WTC11 (cell line): ENCODE data around the gene ANKRD2. TPM values are rescaled to one million over a fixed set of nuclear protein-coding genes. Genes with fewer than 3 reads are reported as not detected.

Source experiments
- ATAC-seq: fragments of 200-7000 bp; cut with Tn5 transposase; 2 replicates; pipeline ENCODE4 v1.10.0; 2021; ENCODE audit warnings: mild to moderate bottlenecking, moderate library complexity
- CTCF ChIA-PET: fragments of 300-600 bp; sonication (Branson Sonifier 250); formaldehyde crosslinking; loops from one replicate; lab custom pipeline; 2021; ENCODE audit warnings: antibody characterized with exemption; lab: Charles Lee
- POLR2A ChIA-PET: fragments of 350-600 bp; sonication (Branson Sonifier 250); formaldehyde crosslinking; loops from one replicate; lab custom pipeline; 2021; ENCODE audit warnings: antibody characterized with exemption; lab: Charles Lee
- DNase-seq: peaks from one replicate; pipeline ENCODE4 v3.0.0; 2021; ENCODE audit warnings: low spot score
- H3K27ac Mint-ChIP-seq: 2 replicates; pipeline ENCODE4 v1.8.0; 2021; ENCODE audit warnings: mixed read lengths
- H3K27me3 Mint-ChIP-seq: 2 replicates; pipeline ENCODE4 v1.8.0; 2021; ENCODE audit warnings: low read depth, mild to moderate bottlenecking, moderate library complexity, mixed read lengths
- H3K36me3 Mint-ChIP-seq: 2 replicates; pipeline ENCODE4 v1.8.0; 2021; ENCODE audit warnings: mixed read lengths
- H3K4me1 Mint-ChIP-seq: 2 replicates; pipeline ENCODE4 v1.8.0; 2022; ENCODE audit warnings: mixed read lengths
- H3K4me3 Mint-ChIP-seq: 2 replicates; pipeline ENCODE4 v1.8.0; 2021; ENCODE audit warnings: mild to moderate bottlenecking, moderate library complexity, mixed read lengths
- H3K9me3 Mint-ChIP-seq: 2 replicates; pipeline ENCODE4 v1.8.0; 2021; ENCODE audit warnings: mixed read lengths
- ATF2 ChIP-seq: sonication (generic); formaldehyde crosslinking; IDR thresholded peaks from 2 replicates; pipeline ENCODE4 v1.8.1; 2022; ENCODE audit warnings: low read depth, missing genetic modification reagents, borderline replicate concordance
- E2F5 ChIP-seq: sonication (generic); formaldehyde crosslinking; IDR thresholded peaks from 2 replicates; pipeline ENCODE4 v1.8.1; 2022; ENCODE audit warnings: mild to moderate bottlenecking, moderate library complexity, missing genetic modification reagents
- EMX1 ChIP-seq: fragments of 250-450 bp; sonication (Bioruptor Pico); IDR thresholded peaks from 2 replicates; pipeline ENCODE4 v1.8.0; 2021; ENCODE audit warnings: mild to moderate bottlenecking
- FOXK1 ChIP-seq: sonication (generic); formaldehyde crosslinking; IDR thresholded peaks from 2 replicates; pipeline ENCODE4 v1.8.0; 2022; ENCODE audit warnings: mild to moderate bottlenecking, moderate library complexity, missing genetic modification reagents
- GRHL2 ChIP-seq: fragments of 250-450 bp; sonication (Bioruptor Pico); IDR thresholded peaks from 2 replicates; pipeline ENCODE4 v1.8.0; 2022; ENCODE audit warnings: mild to moderate bottlenecking, moderate library complexity; ENCODE audit not compliant: insufficient replicate concordance, severe bottlenecking
- GTF2I ChIP-seq: fragments of 250-450 bp; sonication (Bioruptor Pico); conservative IDR thresholded peaks from 2 replicates; pipeline ENCODE4 v1.4.0; 2021; ENCODE audit warnings: mild to moderate bottlenecking
- KAT7 ChIP-seq: sonication (generic); formaldehyde crosslinking; IDR thresholded peaks from 2 replicates; pipeline ENCODE4 v1.8.1; 2023; ENCODE audit warnings: missing genetic modification reagents, mild to moderate bottlenecking, borderline replicate concordance
- MXD4 ChIP-seq: fragments of 250-450 bp; sonication (Bioruptor Pico); IDR thresholded peaks from 2 replicates; pipeline ENCODE4 v1.8.0; 2021; ENCODE audit warnings: mild to moderate bottlenecking, moderate library complexity, borderline replicate concordance
- NR1H2 ChIP-seq: sonication (generic); formaldehyde crosslinking; IDR thresholded peaks from 2 replicates; pipeline ENCODE4 v1.9.0; 2021; ENCODE audit warnings: mild to moderate bottlenecking, moderate library complexity, missing genetic modification reagents
- NR3C1 ChIP-seq: sonication (generic); formaldehyde crosslinking; conservative IDR thresholded peaks from 2 replicates; pipeline ENCODE4 v1.8.1; 2023; ENCODE audit warnings: low read depth, mild to moderate bottlenecking, missing genetic modification reagents
- OVOL2 ChIP-seq: fragments of 250-450 bp; sonication (Bioruptor Pico); IDR thresholded peaks from 2 replicates; pipeline ENCODE4 v1.9.0; 2021; ENCODE audit warnings: mild to moderate bottlenecking, borderline replicate concordance
- PRRX2 ChIP-seq: fragments of 250-450 bp; sonication (Bioruptor Pico); IDR thresholded peaks from 2 replicates; pipeline ENCODE4 v1.8.0; 2021; ENCODE audit warnings: mild to moderate bottlenecking
- RELA ChIP-seq: sonication (generic); formaldehyde crosslinking; IDR thresholded peaks from 2 replicates; pipeline ENCODE4 v1.8.1; 2022; ENCODE audit warnings: missing genetic modification reagents, mild to moderate bottlenecking, borderline replicate concordance
- SMAD3 ChIP-seq: sonication (generic); formaldehyde crosslinking; IDR thresholded peaks from 2 replicates; pipeline ENCODE4 v1.8.0; 2022; ENCODE audit warnings: missing genetic modification reagents, mild to moderate bottlenecking, borderline replicate concordance
- TEAD4 ChIP-seq: sonication (generic); formaldehyde crosslinking; IDR thresholded peaks from 2 replicates; pipeline ENCODE4 v1.8.0; 2022; ENCODE audit warnings: mild to moderate bottlenecking, missing genetic modification reagents
- ZNF281 ChIP-seq: sonication (generic); formaldehyde crosslinking; IDR thresholded peaks from 2 replicates; pipeline ENCODE4 v1.8.0; 2023; ENCODE audit warnings: mild to moderate bottlenecking, missing genetic modification reagents
- ZNF423 ChIP-seq: fragments of 250-450 bp; sonication (Bioruptor Pico); IDR thresholded peaks from 2 replicates; pipeline ENCODE4 v2.1.2; 2022; ENCODE audit warnings: mild to moderate bottlenecking, moderate library complexity
- total RNA-seq: library from RNA; stranded (reverse); gene quantifications from 3 replicates; pipeline ENCODE4 v1.2.3, GENCODE V29; 2021
- TF ChIP-seq, protein P1 (sequence below): fragments of 250-450 bp; sonication (Bioruptor Pico); IDR thresholded peaks from 2 replicates; pipeline ENCODE4 v1.9.0; 2021; ENCODE audit warnings: moderate library complexity, mild to moderate bottlenecking, inconsistent platforms, borderline replicate concordance
- TF ChIP-seq, protein P2 (sequence below): fragments of 250-450 bp; sonication (Bioruptor Pico); IDR thresholded peaks from 2 replicates; pipeline ENCODE4 v1.8.0; 2021; ENCODE audit warnings: mild to moderate bottlenecking
- TF ChIP-seq, protein P3 (sequence below): sonication (generic); formaldehyde crosslinking; IDR thresholded peaks from 2 replicates; pipeline ENCODE4 v1.8.1; 2023; ENCODE audit warnings: mild to moderate bottlenecking, missing genetic modification reagents, moderate library complexity
- TF ChIP-seq, protein P4 (sequence below): sonication (generic); formaldehyde crosslinking; IDR thresholded peaks from 2 replicates; pipeline ENCODE4 v1.8.1; 2023; ENCODE audit warnings: mild to moderate bottlenecking, missing genetic modification reagents, moderate library complexity

The ANKRD2 gene
- total RNA-seq, 1 experiment from 2014 or later, result not detected

DNA sequence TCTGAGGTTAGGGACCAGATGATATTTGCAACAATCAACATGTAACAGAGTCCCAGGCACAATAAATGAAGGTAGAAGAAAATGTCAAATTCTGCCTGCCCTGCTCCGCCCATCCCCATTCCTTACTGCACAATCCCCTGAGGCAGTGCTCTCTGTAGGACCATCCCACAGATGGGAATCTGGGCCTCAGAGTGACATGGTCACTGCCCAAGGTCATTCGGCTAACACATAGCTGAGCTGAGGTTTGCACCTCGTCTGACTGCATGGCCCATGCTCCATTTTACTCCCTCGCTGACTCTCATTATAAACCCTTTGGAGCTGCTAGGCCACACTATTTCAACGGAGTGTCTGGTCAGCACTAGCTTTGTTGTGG is 12.8 kb downstream of the ANKRD2 start:
- H3K9me3 Mint-ChIP-seq, result no peaks in the 10 kb centered on the region
- CTCF ChIA-PET, result interaction anchor here (1.0 to 2.5 kb wide), 5 partner anchors 10 to 124 kb away, joined by 3 to 15 read pairs (median 7); partner anchors contain the start of gene ANKRD2
- POLR2A ChIA-PET, result no interaction called here
- H3K27ac Mint-ChIP-seq, result no peak overlapping the region
- H3K36me3 Mint-ChIP-seq, result no peaks in the 10 kb centered on the region
- ATAC-seq (no peak), DNase-seq (no peak)
- H3K27me3 Mint-ChIP-seq, result no peaks in the 10 kb centered on the region
- TF ChIP-seq FOXK1 (CRISPR knock-in tag) (no peak), NR1H2 (no peak), OVOL2 (CRISPR knock-in tag) (no peak), ATF2 (CRISPR knock-in tag) (no peak), GTF2I (CRISPR knock-in tag) (no peak), SMAD3 (CRISPR knock-in tag) (no peak), NR3C1 (CRISPR knock-in tag) (no peak)
- TF ChIP-seq, protein P1, sequence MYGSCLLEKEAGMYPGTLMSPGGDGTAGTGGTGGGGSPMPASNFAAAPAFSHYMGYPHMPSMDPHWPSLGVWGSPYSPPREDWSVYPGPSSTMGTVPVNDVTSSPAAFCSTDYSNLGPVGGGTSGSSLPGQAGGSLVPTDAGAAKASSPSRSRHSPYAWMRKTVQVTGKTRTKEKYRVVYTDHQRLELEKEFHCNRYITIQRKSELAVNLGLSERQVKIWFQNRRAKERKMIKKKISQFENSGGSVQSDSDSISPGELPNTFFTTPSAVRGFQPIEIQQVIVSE (CRISPR knock-in tag), result no peak
- TF ChIP-seq, protein P2, sequence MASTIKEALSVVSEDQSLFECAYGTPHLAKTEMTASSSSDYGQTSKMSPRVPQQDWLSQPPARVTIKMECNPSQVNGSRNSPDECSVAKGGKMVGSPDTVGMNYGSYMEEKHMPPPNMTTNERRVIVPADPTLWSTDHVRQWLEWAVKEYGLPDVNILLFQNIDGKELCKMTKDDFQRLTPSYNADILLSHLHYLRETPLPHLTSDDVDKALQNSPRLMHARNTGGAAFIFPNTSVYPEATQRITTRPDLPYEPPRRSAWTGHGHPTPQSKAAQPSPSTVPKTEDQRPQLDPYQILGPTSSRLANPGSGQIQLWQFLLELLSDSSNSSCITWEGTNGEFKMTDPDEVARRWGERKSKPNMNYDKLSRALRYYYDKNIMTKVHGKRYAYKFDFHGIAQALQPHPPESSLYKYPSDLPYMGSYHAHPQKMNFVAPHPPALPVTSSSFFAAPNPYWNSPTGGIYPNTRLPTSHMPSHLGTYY (CRISPR knock-in tag), result no peak
- 0 out of 2 replicates have a peak, but pooled peaks cover 7% of the 10 kb centered on the region for H3K4me1 Mint-ChIP-seq
- H3K4me3 Mint-ChIP-seq, result no peak overlapping the region

- Mint-ChIP-seq H3K4me3 (no peak overlapping the region), H3K9me3 (no peaks in the 10 kb centered on the region), H3K4me1 (0 out of 2 replicates have a peak, but pooled peaks cover 7% of the 10 kb centered on the region), H3K36me3 (no peaks in the 10 kb centered on the region), H3K27me3 (no peaks in the 10 kb centered on the region), H3K27ac (no peak overlapping the region)
- DNase-seq, result no peak
- ChIA-PET CTCF (interaction anchor here (1.1 to 3.4 kb wide), 5 partner anchors 9 to 34 kb away, joined by 3 to 15 read pairs (median 4); partner anchors contain the start of gene ANKRD2), POLR2A (interaction anchor here (0.7 kb wide), 1 partner anchor 87 kb away, joined by 4 read pairs; no protein-coding TSS in a partner anchor)
- TF ChIP-seq RELA (CRISPR knock-in tag) (no peak), ZNF423 (no peak), ZNF281 (CRISPR knock-in tag) (no peak)
- ATAC-seq, result no peak
Measured at GRCh38 chr10:97587183-97587582, 14.6 kb downstream of the ANKRD2 start.

DNA sequence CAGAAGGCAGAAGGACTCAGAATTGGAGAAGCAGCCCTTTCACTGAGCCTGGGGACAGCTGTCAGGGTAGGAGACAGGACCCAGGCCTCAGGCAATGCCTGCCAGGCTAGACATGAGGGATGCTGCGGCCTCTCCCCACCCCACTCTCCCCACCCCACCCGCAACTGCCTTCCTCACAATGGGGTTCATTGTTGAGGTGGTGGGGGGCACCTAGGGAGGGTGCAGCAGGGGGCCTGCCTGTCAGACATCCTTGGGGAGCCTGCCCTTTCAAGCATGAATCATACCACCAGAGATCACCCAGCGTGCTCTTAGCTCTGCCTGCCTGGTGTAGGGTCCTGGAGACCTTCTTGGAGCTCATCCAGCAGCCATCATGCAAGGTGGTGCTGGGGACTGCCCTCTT is 16.9 kb downstream of the ANKRD2 start, which contains the start of gene C10orf62:
Gene C10orf62 (plus strand): TSS at position 243 of the 400 bp plus-strand sequence. CDS start 177 bp downstream, outside the sequence.
- Mint-ChIP-seq H3K36me3 (no peaks in the 10 kb centered on the region), H3K9me3 (no peaks in the 10 kb centered on the region), H3K4me1 (no peaks in the 10 kb centered on the region), H3K27ac (no peak within 1 kb of the TSS), H3K4me3 (no peak within 1 kb of the TSS), H3K27me3 (no peaks in the 10 kb centered on the region)
- DNase-seq (no peak), ATAC-seq (no peak)
- POLR2A ChIA-PET, result no interaction called here
- CTCF ChIA-PET, result interaction anchor here (3.4 kb wide), 1 partner anchor 18 kb away, joined by 15 read pairs; the partner anchor contains the start of gene ANKRD2
- TF ChIP-seq ATF2 (CRISPR knock-in tag) (no peak), SMAD3 (CRISPR knock-in tag) (no peak), E2F5 (CRISPR knock-in tag) (no peak), GRHL2 (CRISPR knock-in tag) (no peak), FOXK1 (CRISPR knock-in tag) (no peak), PRRX2 (no peak), MXD4 (no peak), TEAD4 (CRISPR knock-in tag) (no peak), KAT7 (CRISPR knock-in tag) (no peak), EMX1 (CRISPR knock-in tag) (no peak)
- TF ChIP-seq, protein P3, sequence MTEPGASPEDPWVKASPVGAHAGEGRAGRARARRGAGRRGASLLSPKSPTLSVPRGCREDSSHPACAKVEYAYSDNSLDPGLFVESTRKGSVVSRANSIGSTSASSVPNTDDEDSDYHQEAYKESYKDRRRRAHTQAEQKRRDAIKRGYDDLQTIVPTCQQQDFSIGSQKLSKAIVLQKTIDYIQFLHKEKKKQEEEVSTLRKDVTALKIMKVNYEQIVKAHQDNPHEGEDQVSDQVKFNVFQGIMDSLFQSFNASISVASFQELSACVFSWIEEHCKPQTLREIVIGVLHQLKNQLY, result no peak
- TF ChIP-seq, protein P4, sequence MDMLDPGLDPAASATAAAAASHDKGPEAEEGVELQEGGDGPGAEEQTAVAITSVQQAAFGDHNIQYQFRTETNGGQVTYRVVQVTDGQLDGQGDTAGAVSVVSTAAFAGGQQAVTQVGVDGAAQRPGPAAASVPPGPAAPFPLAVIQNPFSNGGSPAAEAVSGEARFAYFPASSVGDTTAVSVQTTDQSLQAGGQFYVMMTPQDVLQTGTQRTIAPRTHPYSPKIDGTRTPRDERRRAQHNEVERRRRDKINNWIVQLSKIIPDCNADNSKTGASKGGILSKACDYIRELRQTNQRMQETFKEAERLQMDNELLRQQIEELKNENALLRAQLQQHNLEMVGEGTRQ (CRISPR knock-in tag), result no peak
